Urothelium cell line (cell line): ENCODE measurements around the gene POU6F2.

Source experiments
- DNase-seq: peaks from one replicate; pipeline ENCODE4 v3.0.0; 2011; ENCODE audit warnings: low spot score, mixed read lengths
- FAIRE-seq: peaks from 2 replicates; lab custom pipeline; 2011; peaks lifted over from hg19 to GRCh38; lab: Jason Lieb, UNC

POU6F2 gene

GRCh38 chr7:39069031-39069430 lies 91.3 kb downstream of the POU6F2 start:
- DNase-seq = no peak
- no peak for FAIRE-seq

GRCh38 chr7:39069896-39070881 lies 92.5 kb downstream of the POU6F2 start:
- FAIRE-seq (no peak), DNase-seq (no peak)

GRCh38 chr7:39071116-39071515 lies 93.4 kb downstream of the POU6F2 start:
- FAIRE-seq = no peak

GRCh38 chr7:39073432-39073831 lies 95.7 kb downstream of the POU6F2 start:
- FAIRE-seq = no peak
- DNase-seq = no peak

More at GRCh38 chr7:39071116-39071515, 93.4 kb downstream of the POU6F2 start:
- DNase-seq = no peak

GRCh38 chr7:39075210-39075609 lies 97.5 kb downstream of the POU6F2 start:
- DNase-seq (no peak), FAIRE-seq (no peak)

GRCh38 chr7:39083781-39084180 lies 106.1 kb downstream of the POU6F2 start:
- DNase-seq (no peak), FAIRE-seq (no peak)

- DNase-seq (no peak), FAIRE-seq (no peak)
Measured at GRCh38 chr7:39084349-39084748, 106.6 kb downstream of the POU6F2 start.

- DNase-seq (no peak), FAIRE-seq (no peak)
Measured at GRCh38 chr7:39085189-39085588, 107.5 kb downstream of the POU6F2 start.

GRCh38 chr7:39085590-39086049 lies 107.9 kb downstream of the POU6F2 start:
- DNase-seq (no peak), FAIRE-seq (no peak)

GRCh38 chr7:39086638-39087360 lies 109.1 kb downstream of the POU6F2 start:
- DNase-seq = no peak

GRCh38 chr7:39088730-39089593 lies 111.3 kb downstream of the POU6F2 start:
- DNase-seq = no peak
- peak; percentile 20 for FAIRE-seq

More at GRCh38 chr7:39086638-39087360, 109.1 kb downstream of the POU6F2 start:
- FAIRE-seq = no peak

- FAIRE-seq (no peak), DNase-seq (no peak)
Measured at GRCh38 chr7:39091145-39091544, 113.4 kb downstream of the POU6F2 start.

- FAIRE-seq = peak; percentile 17
- DNase-seq = no peak
Measured at GRCh38 chr7:39091774-39092173, 114.1 kb downstream of the POU6F2 start.

- no peak for DNase-seq
- FAIRE-seq = no peak
Measured at GRCh38 chr7:39094731-39095130, 117.0 kb downstream of the POU6F2 start.

- DNase-seq = no peak
- FAIRE-seq = no peak
Measured at GRCh38 chr7:39095875-39096619, 118.3 kb downstream of the POU6F2 start.

- FAIRE-seq (no peak), DNase-seq (no peak)
Measured at GRCh38 chr7:39098506-39098905, 120.8 kb downstream of the POU6F2 start.

GRCh38 chr7:39099146-39099545 lies 121.4 kb downstream of the POU6F2 start:
- FAIRE-seq = no peak
- no peak for DNase-seq

- no peak for FAIRE-seq
- DNase-seq = no peak
Measured at GRCh38 chr7:39100270-39100669, 122.6 kb downstream of the POU6F2 start.

- no peak for DNase-seq
Measured at GRCh38 chr7:39102234-39102633, 124.5 kb downstream of the POU6F2 start.

GRCh38 chr7:39105720-39106119 lies 128.0 kb downstream of the POU6F2 start:
- DNase-seq (no peak), FAIRE-seq (no peak)

More at GRCh38 chr7:39102234-39102633, 124.5 kb downstream of the POU6F2 start:
- peak; percentile 63 for FAIRE-seq
